ENCODE results near the gene SLC4A9. TPM values are rescaled to one million over a fixed set of nuclear protein-coding genes. Genes with fewer than 3 reads are reported as not detected.
A peak's percentile ranks its signal among the peaks of the same experiment; 100 is the strongest.

The SLC4A9 gene
- total RNA-seq, 6 donors from 2014 or later = 0.15 to 0.23 (median 0.17) TPM; not detected in 3

GRCh38 chr5:140346348-140347221 is 13.4 kb upstream of the SLC4A9 start, which contains the start of gene HBEGF:
Gene HBEGF (minus strand): TSS chr5:140346603. CDS start chr5:140346328, 275 bp downstream.
- DNase-seq = peak; percentile 87 to 98
- WGBS, 2 donors = 2% methylated on average over 12 to 45 of the region's 72 CpGs
- Histone ChIP-seq H3K27ac (peak within 1 kb of the TSS; percentile 86 to 90 (median 88)), H3K9me3 (no peaks in the 10 kb centered on the region), H3K4me3 (peak within 1 kb of the TSS; percentile 76 to 96 (median 88)), H3K36me3 (peaks cover 0 to 10% (median 0%) of the 10 kb centered on the region in 4 donors), H3K27me3 (no peaks in the 10 kb centered on the region), H3K4me1 (peaks cover 49 to 56% (median 51%) of the 10 kb centered on the region in 4 donors)
- ATAC-seq (ENCODE audit: low FRiP score in 2 of 2) = peak; percentile 89 to 93
- TF ChIP-seq POLR2A (IDR thresholded peaks at IDR 0.05) (peak in 3 of 4 donors; percentile 87 to 94 (median 91)), EP300 (IDR thresholded peaks at IDR 0.05) (peak in 1 of 4 donors; percentile 21), POLR2AphosphoS5 (IDR thresholded peaks at IDR 0.05) (peak; percentile 89 to 97), CTCF (IDR thresholded peaks at IDR 0.05) (peak; percentile 35 to 78 (median 68))

DNA sequence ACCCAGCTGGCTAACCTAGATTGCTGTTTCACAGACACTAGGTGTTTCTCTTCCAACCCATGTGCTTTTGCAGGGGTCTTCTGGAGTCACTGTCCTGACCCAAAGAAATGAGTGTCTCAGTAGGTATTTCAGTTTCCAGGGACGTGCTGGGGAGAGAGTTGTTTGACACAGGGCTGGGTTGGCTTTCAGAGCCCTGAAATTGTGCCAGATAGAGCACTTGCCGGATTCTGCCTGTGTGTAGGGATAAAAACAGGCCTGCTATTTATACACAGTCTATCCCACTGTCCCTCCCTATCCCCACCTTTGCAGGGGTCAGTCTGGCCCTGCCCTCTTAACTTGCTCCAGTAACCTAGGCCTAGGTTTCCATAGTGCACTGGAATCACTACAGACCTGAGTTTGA is 12.6 kb upstream of the SLC4A9 start:
- WGBS, 2 donors = 35 to 61% methylated on average over 2 of the region's 2 CpGs
- peaks cover 41 to 52% (median 45%) of the 10 kb centered on the region in 4 donors for H3K4me1 ChIP-seq
- TF ChIP-seq CTCF (IDR thresholded peaks at IDR 0.05) (no peak), POLR2AphosphoS5 (IDR thresholded peaks at IDR 0.05) (no peak), EP300 (IDR thresholded peaks at IDR 0.05) (no peak), POLR2A (IDR thresholded peaks at IDR 0.05) (no peak)

DNA sequence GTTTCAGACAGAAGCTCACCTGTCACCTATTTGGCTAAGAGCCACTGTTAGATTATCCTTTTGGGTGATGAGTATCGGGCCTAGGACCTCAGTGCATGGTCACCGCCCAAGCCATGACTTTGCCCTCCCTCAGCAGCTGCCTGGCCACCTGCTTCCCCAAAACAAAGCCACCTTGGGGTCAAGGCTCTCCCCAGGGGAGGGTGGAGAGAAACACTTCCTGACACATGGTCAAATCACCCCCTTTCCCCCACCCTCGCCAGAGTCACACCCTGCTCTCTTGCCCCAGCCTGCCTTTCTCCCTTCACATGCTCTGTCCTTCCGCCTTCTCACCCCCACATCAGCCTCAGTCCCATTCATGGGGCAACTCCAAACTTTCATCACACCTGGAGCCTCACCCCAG is 11.9 kb upstream of the SLC4A9 start:
- Histone ChIP-seq H3K27me3 (no peaks in the 10 kb centered on the region), H3K4me3 (no peak overlapping the region), H3K36me3 (no peaks in the 10 kb centered on the region), H3K4me1 (peaks cover 33 to 46% (median 38%) of the 10 kb centered on the region in 4 donors), H3K27ac (peak overlapping the region in 1 of 4 donors; percentile 90), H3K9me3 (no peaks in the 10 kb centered on the region)
- ATAC-seq (ENCODE audit: low FRiP score in 2 of 2) (no peak), DNase-seq (no peak)
- no peak for TF ChIP-seq CTCF (IDR thresholded peaks at IDR 0.05)
- TF ChIP-seq POLR2A (IDR thresholded peaks at IDR 0.05) = no peak
- no peak for TF ChIP-seq EP300 (IDR thresholded peaks at IDR 0.05)
- TF ChIP-seq POLR2AphosphoS5 (IDR thresholded peaks at IDR 0.05) = no peak
- 77 to 86% methylated on average over 4 of the region's 4 CpGs for WGBS, 2 donors

More for the DNA sequence above, 12.6 kb upstream of the SLC4A9 start:
- no peak for DNase-seq
- H3K27me3 ChIP-seq = no peaks in the 10 kb centered on the region
- H3K36me3 ChIP-seq = peaks cover 0 to 4% (median 0%) of the 10 kb centered on the region in 4 donors
- H3K4me3 ChIP-seq = peak overlapping the region in 1 of 4 donors; percentile 92
- no peak for ATAC-seq (ENCODE audit: low FRiP score in 2 of 2)
- H3K9me3 ChIP-seq = no peaks in the 10 kb centered on the region
- H3K27ac ChIP-seq = peak overlapping the region in 3 of 4 donors; percentile 86 to 90 (median 87)

DNA sequence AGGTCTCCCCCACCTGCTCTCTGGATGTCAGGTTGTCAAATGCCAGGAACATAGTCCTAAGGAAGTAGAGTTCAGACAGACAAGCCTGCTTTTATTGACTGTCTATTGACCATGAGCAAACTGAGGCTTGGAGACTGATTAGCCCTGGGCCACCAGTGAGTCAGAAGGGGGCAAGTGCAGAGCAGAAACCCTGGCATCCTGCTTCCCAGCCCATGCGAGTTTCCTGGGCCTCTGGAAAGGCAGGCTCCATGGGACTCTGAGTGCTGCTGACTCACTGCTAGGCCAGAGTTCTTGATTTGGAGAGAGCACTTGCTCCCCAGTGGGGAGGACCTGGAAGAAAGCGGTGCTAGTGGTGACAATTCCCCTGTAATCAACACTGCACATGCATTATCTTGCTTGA is 10.8 kb upstream of the SLC4A9 start:
- ATAC-seq (ENCODE audit: low FRiP score in 2 of 2) (no peak), DNase-seq (no peak)
- Histone ChIP-seq H3K36me3 (no peaks in the 10 kb centered on the region), H3K4me1 (peaks cover 23 to 34% (median 29%) of the 10 kb centered on the region in 4 donors), H3K27ac (no peak overlapping the region), H3K27me3 (no peaks in the 10 kb centered on the region), H3K9me3 (no peaks in the 10 kb centered on the region), H3K4me3 (no peak overlapping the region)
- 60 to 76% methylated on average over 2 of the region's 2 CpGs for whole genome bisulfite sequencing, 2 donors
- no peak for TF ChIP-seq POLR2A (IDR thresholded peaks at IDR 0.05)
- no peak for TF ChIP-seq EP300 (IDR thresholded peaks at IDR 0.05)
- no peak for TF ChIP-seq POLR2AphosphoS5 (IDR thresholded peaks at IDR 0.05)
- TF ChIP-seq CTCF (IDR thresholded peaks at IDR 0.05) = no peak
